Endothelial cell of umbilical vein (primary cell): ENCODE measurements around the gene TMUB2. TPM values are rescaled to one million over a fixed set of nuclear protein-coding genes. Genes with fewer than 3 reads are reported as not detected.
A peak's percentile ranks its signal among the peaks of the same experiment; 100 is the strongest.

ENCODE experiments used
- BruUV-seq: library from RNA; stranded (reverse); fragments of 400-500 nt; replicated peaks from 2 replicates; lab custom pipeline; 2021; lab: Mats Ljungman, UMichigan
- CTCF ChIA-PET: fragments of 300-600, 350-600 bp; sonication (Branson Sonifier 250); formaldehyde crosslinking; loops from one replicate; lab custom pipeline; 2021; ENCODE audit warnings: antibody characterized with exemption, inconsistent platforms; lab: Charles Lee
- POLR2A ChIA-PET: fragments of 300-600, 350-600 bp; sonication (Branson Sonifier 250); formaldehyde crosslinking; loops from one replicate; lab custom pipeline; 2021; ENCODE audit warnings: antibody characterized with exemption, inconsistent platforms; lab: Charles Lee
- DNase-seq: peaks from one replicate; pipeline ENCODE4 v3.0.0-alpha.2; 2011; ENCODE audit warnings: low read depth, low spot score
- FAIRE-seq: peaks from 2 replicates; lab custom pipeline; 2011; peaks lifted over from hg19 to GRCh38; lab: Jason Lieb, UNC
- H2AFZ ChIP-seq: 2 replicates; pipeline ENCODE4 v1.6.0; 2012; ENCODE audit warnings: low read depth, low read length, control low read depth, inconsistent platforms
- H3K27ac ChIP-seq: 2 replicates; pipeline ENCODE4 v1.5.1; 2011; ENCODE audit warnings: low read depth, mild to moderate bottlenecking, control low read depth, low read length, moderate library complexity; ENCODE audit not compliant: insufficient read depth
- H3K27me3 ChIP-seq, 2 experiments: 2 replicates each; pipeline versions ENCODE4 v1.6.0 to v1.6.1; 2011; ENCODE audit warnings: low read length in 2 of 2, mixed read lengths in 1 of 2; ENCODE audit not compliant: control insufficient read depth in 2 of 2, insufficient read depth in 2 of 2
- H3K36me3 ChIP-seq, 2 experiments: 2 replicates in 1 of 2; 3 replicates in 1 of 2; pipeline ENCODE4 v1.5.1; 2011; ENCODE audit warnings: low read length in 2 of 2, mild to moderate bottlenecking in 1 of 2, moderate library complexity in 1 of 2; ENCODE audit not compliant: control insufficient read depth in 2 of 2, insufficient read depth in 2 of 2; ENCODE audit errors: extremely low read depth in 1 of 2
- H3K4me1 ChIP-seq: 3 replicates; pipeline ENCODE4 v1.5.1; 2011; ENCODE audit warnings: mild to moderate bottlenecking, low read length; ENCODE audit not compliant: control insufficient read depth, insufficient read depth; ENCODE audit errors: extremely low read depth
- H3K4me2 ChIP-seq: 2 replicates; pipeline ENCODE4 v1.6.1; 2011; ENCODE audit warnings: low read length, control low read depth, mixed read lengths; ENCODE audit not compliant: insufficient read depth
- H3K4me3 ChIP-seq, 3 experiments: fragments of 200-600 bp in 1 of 3; sonication (generic), shearing (Covaris generic) in 1 of 3; replicated peaks in 1 of 3; 2 replicates each; pipeline ENCODE4 v1.5.1; 2011 to 2016; ENCODE audit warnings: control low read depth in 3 of 3, low read length in 3 of 3, mild to moderate bottlenecking in 2 of 3, inconsistent platforms in 1 of 3, low read depth in 1 of 3, moderate library complexity in 1 of 3; ENCODE audit not compliant: insufficient read depth in 1 of 3
- H3K79me2 ChIP-seq: 2 replicates; pipeline ENCODE4 v1.6.0; 2012; ENCODE audit warnings: low read length, inconsistent platforms; ENCODE audit not compliant: control insufficient read depth, insufficient read depth
- H3K9ac ChIP-seq: replicated peaks from 2 replicates; pipeline ENCODE3; 2011; ENCODE audit warnings: low read length, control low read depth; ENCODE audit not compliant: insufficient read depth; ENCODE audit errors: extremely low read depth
- H3K9me1 ChIP-seq: replicated peaks from 3 replicates; pipeline ENCODE4 v1.6.0; 2011; ENCODE audit warnings: mild to moderate bottlenecking, low read length; ENCODE audit not compliant: control insufficient read depth, insufficient read depth; ENCODE audit errors: extremely low read depth
- H3K9me3 ChIP-seq: replicated peaks from 2 replicates; pipeline ENCODE4 v1.5.1; 2012; ENCODE audit warnings: low read length, inconsistent platforms; ENCODE audit not compliant: control insufficient read depth, insufficient read depth
- H4K20me1 ChIP-seq: replicated peaks from 2 replicates; pipeline ENCODE3; 2011; ENCODE audit warnings: mild to moderate bottlenecking, low read length; ENCODE audit not compliant: control insufficient read depth, insufficient read depth; ENCODE audit errors: extremely low read depth
- CTCF ChIP-seq, 2 donors: IDR thresholded peaks; 1 replicate in 1 of 2; 2 replicates in 1 of 2; pipeline ENCODE4 v1.5.1; 2011; ENCODE audit warnings: low read length in 2 of 2, mild to moderate bottlenecking in 2 of 2, moderate library complexity in 2 of 2, control low read depth in 1 of 2, inconsistent platforms in 1 of 2, low read depth in 1 of 2; ENCODE audit not compliant: insufficient read depth in 1 of 2; ENCODE audit errors: extremely low read depth in 1 of 2
- EZH2 ChIP-seq: IDR thresholded peaks from 2 replicates; pipeline ENCODE4 v1.6.1; 2012; ENCODE audit warnings: borderline replicate concordance, low read depth, mild to moderate bottlenecking, moderate library complexity, low read length, inconsistent platforms; ENCODE audit not compliant: severe bottlenecking
- GATA2 ChIP-seq: IDR thresholded peaks from 2 replicates; pipeline ENCODE4 v1.7.0; 2011; ENCODE audit warnings: low read depth, mild to moderate bottlenecking, moderate library complexity, mixed read lengths, low read length; ENCODE audit not compliant: insufficient read length, insufficient read depth
- MAX ChIP-seq: IDR thresholded peaks from 2 replicates; pipeline ENCODE4 v1.6.1; 2011; ENCODE audit not compliant: insufficient read depth, insufficient read length
- POLR2A ChIP-seq: IDR thresholded peaks from 2 replicates; pipeline ENCODE4 v1.6.1; 2012; ENCODE audit warnings: low read depth, mild to moderate bottlenecking, control low read depth, low read length
- POLR2AphosphoS5 ChIP-seq: IDR thresholded peaks from 2 replicates; pipeline ENCODE4 v1.6.1; 2012; ENCODE audit warnings: low read depth, mild to moderate bottlenecking, control low read depth, low read length, moderate library complexity; ENCODE audit not compliant: insufficient read depth
- dilution Hi-C: fragments of 300-500 bp; cut with MboI; formaldehyde crosslinking; loops from one replicate; pipeline ENCODE4 v1.15.0; 2019; ENCODE audit warnings: low sequenced_read_pairs; ENCODE audit not compliant: extremely low pct_ligation_motif_present
- intact Hi-C: fragments of 100-400 bp; cut with micrococcal nuclease; formaldehyde crosslinking; loops from one replicate; pipeline ENCODE4 v1.10.0; 2022
- polyA plus RNA-seq, 4 experiments: library from polyadenylated mRNA; depleted of rRNA in 3 of 4; stranded (reverse) in 3 of 4; unstranded in 1 of 4; fragments of >200 nt; gene quantifications; 2 replicates each; pipeline versions ENCODE4 v1.2.1 to v1.2.3, GENCODE V29; 2011 to 2012; ENCODE audit warnings: missing spikeins in 1 of 4
- total RNA-seq: library from RNA; stranded (reverse); gene quantifications from 2 replicates; pipeline ENCODE4 v1.2.3, GENCODE V29; 2021

TMUB2 gene
- total and polyA plus RNA-seq, 2 donors (not counting 3 experiments of a cell fraction or from before 2014, with no cell fraction given), result 43.6 to 72.5 TPM

- TF ChIP-seq EZH2 (no peak), POLR2AphosphoS5 (peak; percentile 21)
- Histone ChIP-seq H3K9me3 (no peaks in the 10 kb centered on the region), H3K27ac (no peak overlapping the region), H4K20me1 (no peaks in the 10 kb centered on the region), H3K79me2 (peaks cover 19% of the 10 kb centered on the region), H3K4me2 (no peak overlapping the region), H2AFZ (no peak overlapping the region), H3K4me3 (no peak overlapping the region), H3K9ac (no peak overlapping the region), H3K27me3 (no peaks in the 10 kb centered on the region), H3K4me1 (peaks cover 13% of the 10 kb centered on the region), H3K9me1 (no peaks in the 10 kb centered on the region), H3K36me3 (peaks cover 11 to 48% of the 10 kb centered on the region in 2 experiments)
- intact Hi-C loops, result no loop called here
- POLR2A ChIA-PET, result no interaction called here
- CTCF ChIA-PET, result interaction anchor here (1.4 to 1.6 kb wide), 2 partner anchors 157 to 249 kb away, joined by 3 to 5 read pairs; no protein-coding TSS in a partner anchor
- BruUV-seq, result no TSS peak
- DNase-seq (no peak), FAIRE-seq (no peak)
- dilution Hi-C loops, result no loop called here
Observed at GRCh38 chr17:44193326-44194084, 6.7 kb downstream of the TMUB2 start.

- H3K36me3 ChIP-seq, result peaks cover 11 to 35% of the 10 kb centered on the region in 2 experiments
- H3K27ac ChIP-seq, result no peak overlapping the region
- no peaks in the 10 kb centered on the region for H3K9me3 ChIP-seq
- ChIA-PET CTCF (interaction anchor here (1.4 kb wide), 1 partner anchor 13 kb away, joined by 7 read pairs; no protein-coding TSS in a partner anchor), POLR2A (no interaction called here)
- H4K20me1 ChIP-seq, result no peaks in the 10 kb centered on the region
- H3K9me1 ChIP-seq, result no peaks in the 10 kb centered on the region
- intact Hi-C loops (no loop called here), dilution Hi-C loops (no loop called here)
- no TSS peak for BruUV-seq
- peaks cover 18% of the 10 kb centered on the region for H3K4me1 ChIP-seq
- TF ChIP-seq CTCF (IDR thresholded peaks at IDR 0.05; ENCODE audit: extremely low read depth in 1 of 2, insufficient read depth in 1 of 2, low read depth in 1 of 2, low read length in 2 of 2) (no peak), POLR2AphosphoS5 (no peak), GATA2 (no peak), POLR2A (no peak), MAX (no peak)
- H3K27me3 ChIP-seq, result no peaks in the 10 kb centered on the region
- no peak overlapping the region for H2AFZ ChIP-seq
- DNase-seq (no peak), FAIRE-seq (no peak)
- no peak overlapping the region for H3K4me3 ChIP-seq
- peaks cover 23% of the 10 kb centered on the region for H3K79me2 ChIP-seq
- H3K4me2 ChIP-seq, result no peak overlapping the region
- H3K9ac ChIP-seq, result no peak overlapping the region
Observed at GRCh38 chr17:44197107-44197506, 10.3 kb downstream of the TMUB2 start.
